Muscle layer of duodenum (tissue), 2 donors: ENCODE data around the gene UNC5A.
"Not testable (repeated sequence)": the region's sequence is repeated elsewhere in the genome, so short reads cannot be mapped to it uniquely, and the experiment has no call there.

Experiments
- H3K27ac ChIP-seq: one replicate; pipeline ENCODE4 v1.7.0; 2013; ENCODE audit warnings: mild to moderate bottlenecking, low read length
- H3K27me3 ChIP-seq: one replicate; pipeline ENCODE4 v1.7.0; 2013; ENCODE audit warnings: low read depth, mild to moderate bottlenecking, control low read depth, low read length
- H3K36me3 ChIP-seq, 2 donors: one replicate each; pipeline ENCODE4 v1.7.0; 2013; ENCODE audit warnings: low read length in 2 of 2, control low read depth in 1 of 2, mild to moderate bottlenecking in 1 of 2; ENCODE audit not compliant: insufficient read depth in 2 of 2, control insufficient read depth in 1 of 2
- H3K4me1 ChIP-seq, 2 donors: one replicate each; pipeline ENCODE4 v1.7.0; 2013; ENCODE audit warnings: low read length in 2 of 2, mild to moderate bottlenecking in 2 of 2, control low read depth in 1 of 2, moderate library complexity in 1 of 2; ENCODE audit not compliant: insufficient read depth in 2 of 2, control insufficient read depth in 1 of 2
- H3K4me3 ChIP-seq, 2 donors: one replicate each; pipeline ENCODE4 v1.7.0; 2013; ENCODE audit warnings: low read length in 2 of 2, low read depth in 1 of 2, mild to moderate bottlenecking in 1 of 2
- H3K9me3 ChIP-seq, 2 donors: one replicate each; pipeline ENCODE4 v1.7.0; 2013; ENCODE audit warnings: low read length in 2 of 2, control low read depth in 1 of 2, mild to moderate bottlenecking in 1 of 2; ENCODE audit not compliant: control insufficient read depth in 1 of 2
- donor health status: healthy.

Gene UNC5A

DNA sequence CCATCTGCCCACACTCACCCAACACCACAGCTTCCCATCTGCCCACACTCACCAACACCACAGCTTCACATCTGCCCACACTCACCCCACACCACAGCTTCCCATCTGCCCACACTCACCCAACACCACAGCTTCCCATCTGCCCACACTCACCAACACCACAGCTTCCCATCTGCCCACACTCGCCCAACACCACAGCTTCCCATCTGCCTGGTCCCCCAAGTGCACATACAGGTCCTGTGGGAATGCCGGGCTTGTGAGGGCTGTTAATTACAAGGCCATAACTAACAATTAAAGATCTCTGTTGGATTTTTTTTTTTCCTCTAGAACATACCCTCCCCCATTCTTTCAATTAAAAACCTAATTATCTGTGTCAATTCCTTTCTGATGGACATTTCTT lies 62.7 kb downstream of the UNC5A start:
- not testable (repeated sequence) for H3K27me3 ChIP-seq, H3K4me3 ChIP-seq, H3K27ac ChIP-seq, H3K36me3 ChIP-seq, H3K4me1 ChIP-seq, H3K9me3 ChIP-seq

DNA sequence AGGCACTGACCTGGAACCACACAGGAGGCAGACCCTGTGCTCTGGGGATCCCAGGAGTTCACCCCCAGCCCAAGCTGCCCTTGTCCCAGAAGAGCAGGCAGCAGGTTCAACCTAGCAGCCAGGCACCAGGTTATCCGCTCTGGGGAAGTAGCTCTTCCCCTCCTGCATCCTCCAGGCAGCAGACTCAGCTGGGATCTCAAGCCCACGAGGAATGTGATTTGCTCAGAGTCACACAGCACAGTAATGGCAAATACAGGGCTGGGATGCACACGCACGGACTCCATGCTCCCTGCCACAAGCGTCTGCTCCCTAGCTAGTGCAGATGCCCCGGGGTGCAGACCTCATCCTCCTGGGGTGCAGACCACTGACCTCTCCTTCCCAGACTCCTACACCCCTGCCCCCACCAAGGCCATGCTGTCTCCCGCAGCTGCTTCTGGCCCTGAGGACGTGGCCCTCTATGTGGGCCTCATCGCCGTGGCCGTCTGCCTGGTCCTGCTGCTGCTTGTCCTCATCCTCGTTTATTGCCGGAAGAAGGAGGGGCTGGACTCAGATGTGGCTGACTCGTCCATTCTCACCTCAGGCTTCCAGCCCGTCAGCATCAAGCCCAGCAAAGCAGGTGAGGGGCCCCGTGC lies 63.3 kb downstream of the UNC5A start:
- H3K27ac ChIP-seq, result no peak overlapping the region
- no peaks in the 10 kb centered on the region for H3K9me3 ChIP-seq
- H3K4me1 ChIP-seq, result no peaks in the 10 kb centered on the region
- no peaks in the 10 kb centered on the region for H3K27me3 ChIP-seq
- H3K36me3 ChIP-seq, result no peaks in the 10 kb centered on the region
- no peak overlapping the region for H3K4me3 ChIP-seq

DNA sequence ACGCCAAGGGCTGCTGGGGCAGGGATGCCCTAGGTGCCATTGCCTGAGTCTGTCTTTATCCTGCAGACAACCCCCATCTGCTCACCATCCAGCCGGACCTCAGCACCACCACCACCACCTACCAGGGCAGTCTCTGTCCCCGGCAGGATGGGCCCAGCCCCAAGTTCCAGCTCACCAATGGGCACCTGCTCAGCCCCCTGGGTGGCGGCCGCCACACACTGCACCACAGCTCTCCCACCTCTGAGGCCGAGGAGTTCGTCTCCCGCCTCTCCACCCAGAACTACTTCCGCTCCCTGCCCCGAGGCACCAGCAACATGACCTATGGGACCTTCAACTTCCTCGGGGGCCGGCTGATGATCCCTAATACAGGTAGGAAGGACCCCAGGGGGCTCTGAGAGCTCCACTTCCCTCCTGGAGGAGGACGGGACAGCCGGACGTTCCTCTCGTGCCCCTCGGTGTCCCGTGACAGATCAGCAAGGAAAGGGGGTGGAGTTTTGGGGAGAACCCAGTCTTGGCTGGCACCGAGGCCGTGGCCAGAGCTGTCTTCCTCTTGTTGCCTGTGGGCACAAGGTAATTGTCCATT lies 63.9 kb downstream of the UNC5A start:
- no peak overlapping the region for H3K4me3 ChIP-seq
- no peak overlapping the region for H3K27ac ChIP-seq
- H3K4me1 ChIP-seq, result no peaks in the 10 kb centered on the region
- no peaks in the 10 kb centered on the region for H3K27me3 ChIP-seq
- H3K36me3 ChIP-seq, result no peaks in the 10 kb centered on the region
- no peaks in the 10 kb centered on the region for H3K9me3 ChIP-seq

DNA sequence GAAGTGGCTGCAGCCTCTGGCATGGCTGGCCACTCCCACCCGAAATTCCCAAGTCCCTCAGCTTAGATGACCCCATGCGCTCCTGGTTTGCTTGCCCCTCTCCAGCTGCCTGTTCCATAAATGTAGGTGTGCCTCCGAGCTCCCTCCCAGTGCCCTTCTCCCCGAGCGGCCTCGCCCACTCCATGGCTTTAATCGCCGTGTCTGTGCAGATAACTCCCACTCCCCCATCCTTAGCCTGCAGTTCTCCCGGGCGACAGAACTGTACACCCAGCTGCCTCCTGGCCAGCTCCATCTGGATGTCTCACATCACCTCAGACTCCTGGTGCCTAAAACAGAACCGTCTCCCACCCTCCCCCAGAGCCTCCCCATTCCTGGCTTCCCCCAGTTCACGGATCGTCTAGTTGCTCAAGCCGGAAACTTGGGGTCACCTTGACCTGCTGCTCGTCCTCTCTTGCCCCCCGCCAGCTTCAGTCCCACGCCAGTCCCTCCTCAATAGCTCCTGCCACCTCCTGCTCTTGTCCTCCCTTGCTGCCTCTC lies 64.7 kb downstream of the UNC5A start:
- H3K27me3 ChIP-seq, result no peaks in the 10 kb centered on the region
- H3K4me3 ChIP-seq, result no peak overlapping the region
- H3K4me1 ChIP-seq, result no peaks in the 10 kb centered on the region
- H3K9me3 ChIP-seq, result no peaks in the 10 kb centered on the region
- no peaks in the 10 kb centered on the region for H3K36me3 ChIP-seq
- no peak overlapping the region for H3K27ac ChIP-seq

DNA sequence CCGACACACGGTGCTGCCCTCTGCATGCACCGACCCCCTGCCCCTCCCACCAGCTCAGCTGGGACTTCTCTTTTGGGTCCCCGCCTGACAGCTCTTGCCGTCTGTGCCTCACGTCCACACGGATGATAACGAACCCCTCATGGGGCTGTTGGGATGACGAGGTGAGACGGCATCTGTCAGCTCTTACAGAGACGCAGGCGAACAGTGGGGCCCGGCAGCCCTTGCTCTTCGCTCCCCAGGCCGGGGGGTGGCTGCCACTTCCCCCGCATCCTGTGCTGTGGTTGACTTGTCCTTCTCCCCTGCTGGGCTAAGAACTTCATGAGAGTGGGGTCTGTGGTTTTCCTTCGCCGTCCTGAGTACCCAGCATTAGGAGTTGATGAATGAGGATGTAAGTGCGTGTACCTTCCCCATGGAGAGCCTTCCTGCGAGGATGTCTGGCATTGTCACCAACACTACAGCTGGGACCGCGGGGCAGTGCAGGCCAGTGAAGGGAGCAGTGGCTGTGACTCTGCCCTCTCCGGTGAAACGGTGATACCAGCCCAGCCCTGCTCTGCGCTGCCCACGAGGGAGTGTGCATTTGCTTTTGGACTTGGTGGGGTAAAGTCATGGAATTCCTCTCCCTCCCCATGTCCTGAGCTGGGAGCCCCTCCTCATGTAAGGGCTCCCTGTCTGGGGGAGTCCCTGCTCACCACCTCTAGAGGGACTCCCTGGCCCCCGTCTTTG lies 65.6 kb downstream of the UNC5A start:
- no peaks in the 10 kb centered on the region for H3K27me3 ChIP-seq
- H3K9me3 ChIP-seq, result no peaks in the 10 kb centered on the region
- H3K36me3 ChIP-seq, result no peaks in the 10 kb centered on the region
- no peak overlapping the region for H3K4me3 ChIP-seq
- H3K27ac ChIP-seq, result no peak overlapping the region
- no peaks in the 10 kb centered on the region for H3K4me1 ChIP-seq

DNA sequence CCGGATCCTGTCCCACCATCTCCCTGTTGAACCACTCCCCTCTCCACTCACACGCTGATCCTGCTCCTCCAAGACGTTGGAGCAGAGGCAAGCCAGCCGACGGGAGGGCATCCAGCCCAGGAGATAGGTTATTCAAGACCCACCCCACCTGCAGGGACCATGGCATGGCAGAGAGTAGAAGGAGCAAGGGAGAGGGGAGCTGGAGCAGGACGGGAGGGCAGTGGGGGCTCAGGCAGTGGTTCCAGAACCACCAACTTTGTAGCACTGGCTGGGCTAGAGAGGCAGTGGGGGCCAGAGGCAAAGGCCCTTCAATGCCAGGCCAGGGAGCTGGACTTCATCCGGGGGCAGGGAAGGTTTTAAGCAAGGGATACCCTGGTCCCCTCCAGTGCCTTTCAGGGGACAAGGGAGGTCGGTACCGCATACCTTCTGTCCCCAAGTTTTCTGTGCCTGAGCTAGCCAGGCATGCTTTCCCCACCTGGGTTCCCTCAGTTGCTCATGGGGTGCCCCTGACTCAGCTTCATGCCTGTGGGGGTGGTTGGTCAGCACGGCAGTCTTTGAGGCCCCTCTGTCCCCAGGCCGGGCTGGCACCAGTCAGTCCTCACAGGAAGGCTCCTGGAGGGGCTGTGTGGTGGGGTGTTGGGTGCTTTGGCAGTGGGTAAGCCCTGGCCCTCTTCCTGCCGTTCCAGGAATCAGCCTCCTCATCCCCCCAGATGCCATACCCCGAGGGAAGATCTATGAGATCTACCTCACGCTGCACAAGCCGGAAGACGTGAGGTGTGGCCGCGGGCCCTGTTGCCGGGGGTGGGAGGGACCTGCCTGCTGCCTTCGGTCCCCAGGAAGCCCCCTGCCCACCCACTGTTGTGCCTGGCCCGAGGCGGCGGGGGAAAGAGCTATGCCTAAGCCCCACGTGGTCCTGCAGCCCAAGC lies 66.4 kb downstream of the UNC5A start:
- Histone ChIP-seq H3K4me1 (no peaks in the 10 kb centered on the region), H3K27ac (no peak overlapping the region), H3K9me3 (no peaks in the 10 kb centered on the region), H3K27me3 (no peaks in the 10 kb centered on the region), H3K36me3 (no peaks in the 10 kb centered on the region), H3K4me3 (no peak overlapping the region)

DNA sequence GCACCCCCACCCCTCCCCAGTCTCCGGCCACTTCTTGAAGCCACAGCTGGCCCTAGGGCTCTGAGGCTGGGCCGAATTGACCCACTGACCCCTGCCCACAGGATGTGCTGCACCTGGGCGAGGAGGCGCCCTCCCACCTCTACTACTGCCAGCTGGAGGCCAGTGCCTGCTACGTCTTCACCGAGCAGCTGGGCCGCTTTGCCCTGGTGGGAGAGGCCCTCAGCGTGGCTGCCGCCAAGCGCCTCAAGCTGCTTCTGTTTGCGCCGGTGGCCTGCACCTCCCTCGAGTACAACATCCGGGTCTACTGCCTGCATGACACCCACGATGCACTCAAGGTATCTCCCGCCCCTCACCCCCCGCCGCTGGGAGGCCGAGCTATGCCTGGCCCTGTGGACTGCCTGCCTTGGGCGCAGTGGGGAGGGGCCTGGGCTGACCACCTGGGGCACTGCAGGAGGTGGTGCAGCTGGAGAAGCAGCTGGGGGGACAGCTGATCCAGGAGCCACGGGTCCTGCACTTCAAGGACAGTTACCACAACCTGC lies 67.5 kb downstream of the UNC5A start:
- Histone ChIP-seq H3K27me3 (no peaks in the 10 kb centered on the region), H3K9me3 (no peaks in the 10 kb centered on the region), H3K4me3 (no peak overlapping the region), H3K27ac (no peak overlapping the region), H3K4me1 (no peaks in the 10 kb centered on the region), H3K36me3 (no peaks in the 10 kb centered on the region)

DNA sequence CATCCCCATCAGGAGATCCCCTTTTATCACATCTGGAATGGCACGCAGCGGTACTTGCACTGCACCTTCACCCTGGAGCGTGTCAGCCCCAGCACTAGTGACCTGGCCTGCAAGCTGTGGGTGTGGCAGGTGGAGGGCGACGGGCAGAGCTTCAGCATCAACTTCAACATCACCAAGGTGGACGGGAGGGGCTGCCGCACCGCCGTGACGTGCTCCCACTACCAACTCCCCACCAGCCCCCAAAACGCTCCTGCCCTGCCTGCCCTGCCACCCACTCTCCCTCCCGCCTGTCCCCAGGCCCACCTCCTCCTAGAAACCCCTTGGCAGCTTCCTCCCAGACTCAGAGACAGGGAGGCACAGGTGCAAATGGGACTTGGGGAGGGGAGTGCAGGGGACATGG lies 68.1 kb downstream of the UNC5A start:
- Histone ChIP-seq H3K9me3 (no peaks in the 10 kb centered on the region), H3K36me3 (no peaks in the 10 kb centered on the region), H3K27ac (no peak overlapping the region), H3K4me3 (no peak overlapping the region), H3K27me3 (no peaks in the 10 kb centered on the region), H3K4me1 (no peaks in the 10 kb centered on the region)

DNA sequence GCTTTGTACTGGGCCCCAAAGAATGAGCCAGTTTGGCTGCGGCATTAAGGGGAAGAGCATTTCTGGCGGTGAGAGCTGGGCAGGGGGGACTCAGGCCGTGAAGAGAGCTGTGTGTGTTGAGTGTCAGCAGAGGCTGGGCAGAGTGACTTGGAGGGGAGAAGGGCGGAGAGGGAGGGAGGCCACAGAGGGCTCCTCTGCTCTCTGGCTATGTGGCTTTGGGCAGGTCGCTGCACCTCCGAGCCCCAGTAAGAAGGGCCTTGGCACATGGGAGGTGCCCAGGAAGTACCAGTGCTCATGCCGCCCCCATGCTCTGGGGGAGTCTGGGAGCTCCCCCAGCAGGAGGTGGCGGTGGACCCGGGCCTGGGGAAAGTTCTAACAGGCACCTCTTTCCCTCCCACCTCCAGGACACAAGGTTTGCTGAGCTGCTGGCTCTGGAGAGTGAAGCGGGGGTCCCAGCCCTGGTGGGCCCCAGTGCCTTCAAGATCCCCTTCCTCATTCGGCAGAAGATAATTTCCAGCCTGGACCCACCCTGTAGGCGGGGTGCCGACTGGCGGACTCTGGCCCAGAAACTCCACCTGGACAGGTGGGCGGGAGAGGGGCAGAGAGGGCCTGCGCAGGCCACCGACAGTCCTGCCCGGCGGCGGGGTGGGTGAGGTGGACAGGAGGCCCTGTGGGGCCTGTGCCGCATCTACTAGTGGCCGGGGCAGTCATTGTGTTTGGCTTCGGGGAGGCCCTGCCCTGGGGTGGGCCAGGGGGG lies 68.7 kb downstream of the UNC5A start:
- Histone ChIP-seq H3K27me3 (no peaks in the 10 kb centered on the region), H3K9me3 (no peaks in the 10 kb centered on the region), H3K36me3 (no peaks in the 10 kb centered on the region), H3K4me1 (no peaks in the 10 kb centered on the region), H3K27ac (no peak overlapping the region), H3K4me3 (no peak overlapping the region)

DNA sequence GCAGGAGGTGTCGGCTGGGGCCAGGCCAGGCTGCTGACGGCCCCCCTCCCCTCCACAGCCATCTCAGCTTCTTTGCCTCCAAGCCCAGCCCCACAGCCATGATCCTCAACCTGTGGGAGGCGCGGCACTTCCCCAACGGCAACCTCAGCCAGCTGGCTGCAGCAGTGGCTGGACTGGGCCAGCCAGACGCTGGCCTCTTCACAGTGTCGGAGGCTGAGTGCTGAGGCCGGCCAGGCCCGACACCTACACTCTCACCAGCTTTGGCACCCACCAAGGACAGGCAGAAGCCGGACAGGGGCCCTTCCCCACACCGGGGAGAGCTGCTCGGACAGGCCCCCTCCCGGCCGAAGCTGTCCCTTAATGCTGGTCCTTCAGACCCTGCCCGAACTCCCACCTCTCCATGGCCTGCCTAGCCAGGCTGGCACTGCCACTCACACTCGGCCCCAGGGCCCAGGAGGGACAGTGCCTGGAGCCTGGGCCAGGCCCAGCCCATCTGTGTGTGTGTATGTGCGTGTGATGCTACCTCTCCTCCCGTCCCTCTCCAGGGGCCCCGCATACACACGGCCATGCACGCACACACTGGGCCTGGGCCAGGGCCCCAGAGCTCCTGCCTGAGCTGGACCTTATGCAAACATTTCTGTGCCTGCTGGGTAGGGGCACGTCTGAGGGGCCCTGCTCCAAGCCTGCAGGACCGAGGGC lies 69.5 kb downstream of the UNC5A start:
- H3K27ac ChIP-seq, result no peak overlapping the region
- H3K4me1 ChIP-seq, result no peaks in the 10 kb centered on the region
- no peaks in the 10 kb centered on the region for H3K36me3 ChIP-seq
- no peaks in the 10 kb centered on the region for H3K9me3 ChIP-seq
- H3K27me3 ChIP-seq, result no peaks in the 10 kb centered on the region
- H3K4me3 ChIP-seq, result no peak overlapping the region
